ENCODE measurements around the gene SFXN1.

DNA sequence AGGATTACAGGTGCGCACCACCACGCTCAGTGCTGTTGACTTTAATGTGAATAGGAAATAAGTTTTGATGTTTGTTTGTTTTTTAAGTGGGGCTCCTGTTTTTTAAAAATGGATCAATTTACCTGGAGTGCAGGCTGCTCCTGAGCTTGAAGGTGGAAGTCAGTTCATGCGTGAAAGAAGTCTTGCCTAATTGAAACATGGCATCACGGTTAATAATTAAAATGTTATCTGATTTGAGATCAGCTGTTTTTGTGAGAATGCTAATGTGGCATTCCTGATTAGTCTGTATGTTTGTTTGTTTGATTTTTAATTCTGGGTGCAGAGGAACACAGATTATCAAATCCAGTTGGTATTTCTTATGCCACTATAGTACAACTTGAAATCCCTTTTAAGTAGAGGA lies 6.5 kb downstream of the SFXN1 start:
- TF ChIP-seq, protein P1, sequence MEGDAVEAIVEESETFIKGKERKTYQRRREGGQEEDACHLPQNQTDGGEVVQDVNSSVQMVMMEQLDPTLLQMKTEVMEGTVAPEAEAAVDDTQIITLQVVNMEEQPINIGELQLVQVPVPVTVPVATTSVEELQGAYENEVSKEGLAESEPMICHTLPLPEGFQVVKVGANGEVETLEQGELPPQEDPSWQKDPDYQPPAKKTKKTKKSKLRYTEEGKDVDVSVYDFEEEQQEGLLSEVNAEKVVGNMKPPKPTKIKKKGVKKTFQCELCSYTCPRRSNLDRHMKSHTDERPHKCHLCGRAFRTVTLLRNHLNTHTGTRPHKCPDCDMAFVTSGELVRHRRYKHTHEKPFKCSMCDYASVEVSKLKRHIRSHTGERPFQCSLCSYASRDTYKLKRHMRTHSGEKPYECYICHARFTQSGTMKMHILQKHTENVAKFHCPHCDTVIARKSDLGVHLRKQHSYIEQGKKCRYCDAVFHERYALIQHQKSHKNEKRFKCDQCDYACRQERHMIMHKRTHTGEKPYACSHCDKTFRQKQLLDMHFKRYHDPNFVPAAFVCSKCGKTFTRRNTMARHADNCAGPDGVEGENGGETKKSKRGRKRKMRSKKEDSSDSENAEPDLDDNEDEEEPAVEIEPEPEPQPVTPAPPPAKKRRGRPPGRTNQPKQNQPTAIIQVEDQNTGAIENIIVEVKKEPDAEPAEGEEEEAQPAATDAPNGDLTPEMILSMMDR (IDR thresholded peaks at IDR 0.05), result no peak
- no peak for TF ChIP-seq POLR2A (IDR thresholded peaks at IDR 0.05)
- TF ChIP-seq POLR2AphosphoS5 (IDR thresholded peaks at IDR 0.05), result no peak
- no peak for TF ChIP-seq EP300 (IDR thresholded peaks at IDR 0.05)
